IPS-18a (cell line): Measurements from ENCODE around the gene KRTAP10-6.
"Not testable (repeated sequence)": the region's sequence is repeated elsewhere in the genome, so short reads cannot be mapped to it uniquely, and the experiment has no call there.

Source experiments
- H3K27ac ChIP-seq: one replicate; pipeline ENCODE4 v1.5.1; 2013; ENCODE audit warnings: low read length
- H3K27me3 ChIP-seq: one replicate; pipeline ENCODE4 v1.6.1; 2013; ENCODE audit warnings: mild to moderate bottlenecking, low read length; ENCODE audit not compliant: control insufficient read depth, insufficient read depth
- H3K36me3 ChIP-seq: one replicate; pipeline ENCODE4 v1.6.1; 2013; ENCODE audit warnings: low read depth, low read length; ENCODE audit not compliant: control insufficient read depth
- H3K4me1 ChIP-seq: one replicate; pipeline ENCODE4 v1.6.1; 2013; ENCODE audit warnings: low read depth, low read length; ENCODE audit not compliant: control insufficient read depth
- H3K4me3 ChIP-seq: one replicate; pipeline ENCODE4 v1.5.1; 2013; ENCODE audit warnings: low read length
- H3K9ac ChIP-seq: one replicate; pipeline ENCODE4 v1.6.1; 2013; ENCODE audit warnings: mild to moderate bottlenecking, low read length, moderate library complexity
- H3K9me3 ChIP-seq: one replicate; pipeline ENCODE4 v1.6.1; 2013; ENCODE audit warnings: low read depth, low read length; ENCODE audit not compliant: control insufficient read depth

The KRTAP10-6 gene

DNA sequence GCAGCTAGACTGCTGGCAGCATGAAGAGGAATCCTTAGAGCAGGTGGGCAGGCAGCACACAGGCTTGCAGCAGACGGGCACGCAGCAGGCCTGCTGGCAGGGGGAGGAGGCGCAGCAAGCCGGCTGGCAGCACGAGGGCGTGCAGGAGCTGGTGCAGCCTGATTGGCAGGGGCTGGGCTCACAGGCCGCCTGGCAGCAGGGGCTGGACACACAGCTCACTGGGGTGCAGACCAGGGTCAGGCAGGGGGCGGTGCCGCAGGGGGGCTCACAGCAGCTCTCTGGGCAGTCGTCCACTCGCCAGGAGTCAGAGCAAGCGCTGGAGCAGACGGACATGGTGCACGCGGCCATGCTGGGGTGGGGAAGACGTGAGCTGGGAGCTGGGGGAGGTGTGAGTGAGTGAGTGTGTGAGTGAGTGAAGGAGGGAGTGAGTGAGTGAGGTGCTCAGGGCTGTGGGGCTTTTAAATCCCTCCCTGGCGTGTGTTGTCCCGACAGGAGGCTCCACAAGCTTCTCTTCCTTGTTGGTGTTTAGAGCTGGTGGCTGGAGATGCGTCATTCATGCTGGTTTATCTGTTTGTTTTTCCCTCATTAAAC is 12.0 kb downstream of the KRTAP10-6 start, which contains the start of gene KRTAP10-5:
Gene KRTAP10-5, minus strand, starts transcription at position 374 of the 591 bp plus-strand sequence. Its CDS starts 26 bp downstream, at position 348.
- H3K36me3 ChIP-seq, H3K27me3 ChIP-seq, H3K9ac ChIP-seq, H3K9me3 ChIP-seq, H3K4me3 ChIP-seq, H3K27ac ChIP-seq, H3K4me1 ChIP-seq: not testable (repeated sequence)

GRCh38 chr21:44579833-44580144 is 12.5 kb downstream of the KRTAP10-6 start:
- H3K36me3 ChIP-seq: no peaks in the 10 kb centered on the region
- peaks cover 10% of the 10 kb centered on the region for H3K9me3 ChIP-seq
- H3K9ac ChIP-seq: no peak overlapping the region
- H3K4me1 ChIP-seq: no peaks in the 10 kb centered on the region
- no peak overlapping the region for H3K27ac ChIP-seq
- no peaks in the 10 kb centered on the region for H3K27me3 ChIP-seq
- no peak overlapping the region for H3K4me3 ChIP-seq

DNA sequence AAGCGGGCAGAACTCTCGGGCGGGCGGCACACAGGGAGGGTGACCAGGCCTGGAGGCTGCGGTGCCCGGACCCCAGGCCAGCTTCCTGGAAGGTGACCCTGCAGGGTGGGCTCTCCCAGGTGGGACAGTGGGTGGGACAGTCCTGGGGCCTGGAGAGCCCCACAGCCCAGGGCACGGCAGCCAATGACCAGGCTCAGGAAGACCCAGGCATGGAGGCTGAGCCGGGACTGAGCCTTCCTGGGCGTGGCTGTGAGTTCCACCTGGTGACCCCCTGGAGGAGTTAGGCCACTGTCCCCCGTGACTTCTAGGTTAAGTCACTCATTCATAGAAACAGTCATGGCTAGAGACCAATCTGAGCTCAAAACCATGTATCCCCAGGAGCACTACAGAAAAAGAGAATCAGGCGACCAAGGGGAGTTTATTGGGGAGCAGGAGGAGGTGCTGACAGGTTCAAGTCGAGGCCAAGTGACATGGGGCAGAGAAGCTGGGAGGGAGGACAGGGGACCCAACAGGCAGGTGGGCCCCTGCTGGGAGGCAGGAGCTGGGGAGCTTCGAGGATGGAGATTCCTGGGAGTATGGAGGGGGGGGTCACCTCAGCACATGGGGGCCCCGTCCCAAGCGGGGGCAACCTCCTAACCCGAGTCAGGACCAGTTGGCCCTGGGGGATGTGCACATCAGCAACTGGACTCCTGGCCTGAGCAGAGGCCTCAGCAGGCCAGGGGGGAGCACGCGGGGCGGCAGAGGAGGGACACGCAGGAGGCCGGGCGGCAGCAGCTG is 13.1 kb downstream of the KRTAP10-6 start:
- H3K4me1 ChIP-seq: no peaks in the 10 kb centered on the region
- no peaks in the 10 kb centered on the region for H3K36me3 ChIP-seq
- no peak overlapping the region for H3K9ac ChIP-seq
- no peaks in the 10 kb centered on the region for H3K27me3 ChIP-seq
- H3K27ac ChIP-seq: no peak overlapping the region
- peaks cover 10% of the 10 kb centered on the region for H3K9me3 ChIP-seq
- no peak overlapping the region for H3K4me3 ChIP-seq

- H3K27me3 ChIP-seq: no peaks in the 10 kb centered on the region
- peaks cover 10% of the 10 kb centered on the region for H3K9me3 ChIP-seq
- H3K36me3 ChIP-seq: no peaks in the 10 kb centered on the region
- H3K27ac ChIP-seq: no peak overlapping the region
- H3K4me1 ChIP-seq: no peaks in the 10 kb centered on the region
- H3K9ac ChIP-seq: no peak overlapping the region
- no peak overlapping the region for H3K4me3 ChIP-seq
Observed at GRCh38 chr21:44578371-44579055, 13.8 kb downstream of the KRTAP10-6 start.

DNA sequence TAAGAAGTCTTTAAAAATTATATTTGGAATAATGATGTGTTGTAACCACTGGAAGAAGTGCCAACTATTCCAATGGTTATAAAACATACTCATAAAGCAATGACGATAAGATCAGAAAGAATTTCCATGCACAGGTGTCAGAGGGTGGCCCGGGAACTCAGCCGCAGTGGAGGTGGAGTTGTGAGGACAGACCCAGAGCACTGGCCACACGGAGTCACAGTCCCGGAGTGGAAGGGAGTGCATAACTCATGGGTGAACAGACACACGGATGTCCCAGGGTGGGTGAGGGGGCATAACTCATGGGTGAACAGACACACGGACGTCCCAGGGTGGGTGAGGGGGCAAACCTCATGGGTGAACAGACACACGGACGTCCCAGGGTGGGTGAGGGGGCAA is 16.3 kb downstream of the KRTAP10-6 start:
- no peak overlapping the region for H3K4me3 ChIP-seq
- H3K27ac ChIP-seq: no peak overlapping the region
- no peaks in the 10 kb centered on the region for H3K36me3 ChIP-seq

DNA sequence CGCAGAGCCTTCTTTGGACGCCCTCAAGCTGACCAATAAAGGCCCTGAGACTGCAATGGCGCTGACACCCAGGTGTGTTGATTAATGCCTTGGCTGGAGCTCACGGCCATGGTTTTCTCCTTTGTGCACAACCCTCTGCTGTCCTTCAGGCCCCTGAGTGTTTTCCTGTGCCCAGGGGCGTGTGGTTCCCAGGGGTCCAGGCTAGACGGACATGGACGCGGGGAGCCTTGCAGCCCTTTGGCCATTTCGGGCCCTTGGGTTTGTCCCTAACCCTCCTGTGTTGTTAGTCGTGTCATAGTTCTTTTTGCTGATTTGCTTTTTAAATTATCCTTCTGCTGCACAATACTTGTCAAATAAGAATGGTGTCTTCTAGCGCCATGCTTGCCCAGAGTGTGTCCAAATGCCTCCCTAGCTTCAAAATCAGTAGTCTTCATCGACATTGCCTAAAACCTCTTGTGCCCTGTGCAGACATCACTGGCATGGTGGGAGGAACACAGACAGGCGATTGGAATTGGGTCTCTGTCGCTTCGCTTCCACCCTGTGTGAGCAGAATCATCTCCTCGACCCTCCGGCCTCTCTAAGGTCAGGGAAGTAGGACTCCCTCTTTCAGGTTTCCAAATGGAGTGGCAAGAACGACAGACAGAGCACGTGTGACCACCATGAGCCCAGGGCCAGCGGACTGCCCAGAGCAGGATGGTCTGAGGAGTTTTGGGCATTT is 16.8 kb downstream of the KRTAP10-6 start:
- Histone ChIP-seq H3K9me3 (peaks cover 10% of the 10 kb centered on the region), H3K4me3 (no peak overlapping the region), H3K27ac (no peak overlapping the region), H3K36me3 (no peaks in the 10 kb centered on the region), H3K27me3 (no peaks in the 10 kb centered on the region), H3K4me1 (no peaks in the 10 kb centered on the region), H3K9ac (no peak overlapping the region)

More for the DNA sequence above, 16.3 kb downstream of the KRTAP10-6 start:
- Histone ChIP-seq H3K27me3 (no peaks in the 10 kb centered on the region), H3K9me3 (peaks cover 10% of the 10 kb centered on the region), H3K9ac (no peak overlapping the region), H3K4me1 (no peaks in the 10 kb centered on the region)

GRCh38 chr21:44574457-44575306 is 17.6 kb downstream of the KRTAP10-6 start:
- Histone ChIP-seq H3K9me3 (peaks cover 10% of the 10 kb centered on the region), H3K4me1 (no peaks in the 10 kb centered on the region), H3K36me3 (no peaks in the 10 kb centered on the region), H3K9ac (no peak overlapping the region), H3K4me3 (no peak overlapping the region), H3K27ac (no peak overlapping the region), H3K27me3 (no peaks in the 10 kb centered on the region)

GRCh38 chr21:44573630-44574456 is 18.5 kb downstream of the KRTAP10-6 start, which contains the start of gene KRTAP10-4:
Gene KRTAP10-4, plus strand, starts transcription at chr21:44573729. Its CDS starts 30 bp downstream, at chr21:44573759.
- H3K9me3 ChIP-seq, H3K4me3 ChIP-seq, H3K27ac ChIP-seq, H3K9ac ChIP-seq, H3K36me3 ChIP-seq, H3K4me1 ChIP-seq, H3K27me3 ChIP-seq: not testable (repeated sequence)

DNA sequence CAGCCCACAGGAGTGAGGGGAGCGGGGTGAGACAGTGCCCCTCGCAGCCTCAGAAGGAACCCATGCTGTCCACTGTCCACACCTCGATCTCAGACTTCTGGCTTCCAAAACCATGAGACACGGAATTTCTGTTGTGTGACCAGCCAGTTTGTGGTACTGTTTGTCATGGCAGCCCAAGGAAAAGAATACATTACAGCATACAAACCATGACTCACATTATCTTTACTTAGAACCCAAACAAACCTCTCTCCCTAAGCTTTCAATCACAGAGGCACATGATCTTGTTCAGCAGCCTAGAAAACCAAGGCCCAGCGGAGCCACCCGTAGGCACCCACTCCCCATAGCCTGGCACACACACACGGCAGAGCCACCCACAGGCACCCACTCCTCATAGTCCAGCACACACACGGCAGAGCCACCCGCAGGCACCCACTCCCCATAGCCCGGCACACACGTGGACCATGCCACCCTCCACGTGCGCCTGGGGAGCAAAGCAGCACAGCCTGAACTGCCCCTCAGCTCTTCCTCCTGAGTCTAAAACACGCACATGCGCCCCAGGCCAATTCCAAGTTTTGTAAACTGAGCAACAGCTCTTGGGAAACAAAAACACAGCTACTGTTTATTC is 19.2 kb downstream of the KRTAP10-6 start:
- H3K27me3 ChIP-seq: no peaks in the 10 kb centered on the region

More for the DNA sequence above, 19.2 kb downstream of the KRTAP10-6 start:
- no peaks in the 10 kb centered on the region for H3K4me1 ChIP-seq
- peaks cover 10% of the 10 kb centered on the region for H3K9me3 ChIP-seq
- no peaks in the 10 kb centered on the region for H3K36me3 ChIP-seq
- no peak overlapping the region for H3K4me3 ChIP-seq
- H3K27ac ChIP-seq: no peak overlapping the region
- no peak overlapping the region for H3K9ac ChIP-seq
